Stimulated activated CD4-positive, alpha-beta T cell treated with anti-CD3 and anti-CD28 coated beads, TNF-alpha, amount 100 ng/mL, for 4 hours (primary cell): Measurements from ENCODE around the gene C19orf12.

ENCODE experiments used
- DNase-seq, 3 experiments: peaks; one replicate each; pipeline ENCODE4 v3.0.0-alpha.2; 2020; ENCODE audit warnings: low read depth in 3 of 3

Gene C19orf12

DNA sequence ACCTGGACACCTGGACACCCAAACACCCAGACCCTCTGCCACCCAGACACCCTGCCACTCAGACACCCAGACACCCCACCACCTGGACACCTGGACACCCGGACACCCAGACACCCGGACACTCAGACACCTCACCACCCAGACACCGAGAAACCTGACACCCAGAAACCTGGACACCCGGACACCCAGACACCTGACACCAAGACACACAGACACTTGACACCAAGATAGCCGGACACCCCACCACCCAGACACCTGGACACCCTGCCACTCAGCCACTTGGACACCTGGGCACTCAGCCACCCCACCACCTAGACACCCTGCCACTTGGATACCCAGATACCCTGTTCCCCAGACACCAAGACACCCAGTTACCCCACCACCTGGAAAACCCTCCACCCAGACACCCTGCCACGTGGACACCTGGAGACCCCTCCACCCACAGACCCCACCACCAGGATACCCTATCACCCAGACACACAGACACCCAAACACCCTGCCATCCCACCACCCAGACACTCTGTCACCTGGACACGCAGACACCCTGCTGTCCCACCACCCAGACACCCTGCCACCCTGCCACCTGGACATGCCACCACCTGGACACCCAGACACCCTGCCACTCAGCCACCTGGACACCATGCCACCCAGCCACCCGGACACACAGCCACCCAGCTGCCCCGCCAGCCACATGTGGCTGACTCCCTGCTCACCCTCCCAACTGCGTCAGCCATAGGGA is 17.4 kb downstream of the C19orf12 start:
- DNase-seq: no peak

GRCh38 chr19:29696565-29696846 is 18.6 kb downstream of the C19orf12 start:
- DNase-seq: no peak

- no peak for DNase-seq
These were observed 19.1 kb downstream of the C19orf12 start for GRCh38 chr19:29695765-29696564.

- peak; percentile 65 to 77 (median 68) for DNase-seq
These were observed 20.1 kb downstream of the C19orf12 start for GRCh38 chr19:29694669-29695627.

DNA sequence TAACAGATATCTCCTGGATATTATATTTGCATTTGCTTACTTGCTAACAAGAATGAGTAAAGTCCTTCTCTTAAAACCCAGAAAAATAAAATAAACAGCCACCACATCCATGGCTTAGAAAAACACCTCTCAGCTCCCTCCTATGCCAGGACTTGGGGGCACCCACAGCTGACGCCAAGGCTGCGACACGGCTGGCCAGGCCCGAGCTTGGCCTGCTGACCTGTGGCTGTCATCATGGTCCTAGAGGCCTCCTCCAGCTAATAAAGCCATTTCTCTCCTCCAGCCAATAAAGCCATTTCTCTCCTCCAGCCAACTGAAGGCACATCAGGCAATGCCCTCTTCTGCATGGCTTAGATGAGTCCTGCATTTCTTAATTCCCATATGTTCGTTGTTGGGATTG is 20.9 kb downstream of the C19orf12 start:
- no peak for DNase-seq

GRCh38 chr19:29690842-29691241 is 24.2 kb downstream of the C19orf12 start:
- no peak for DNase-seq

DNA sequence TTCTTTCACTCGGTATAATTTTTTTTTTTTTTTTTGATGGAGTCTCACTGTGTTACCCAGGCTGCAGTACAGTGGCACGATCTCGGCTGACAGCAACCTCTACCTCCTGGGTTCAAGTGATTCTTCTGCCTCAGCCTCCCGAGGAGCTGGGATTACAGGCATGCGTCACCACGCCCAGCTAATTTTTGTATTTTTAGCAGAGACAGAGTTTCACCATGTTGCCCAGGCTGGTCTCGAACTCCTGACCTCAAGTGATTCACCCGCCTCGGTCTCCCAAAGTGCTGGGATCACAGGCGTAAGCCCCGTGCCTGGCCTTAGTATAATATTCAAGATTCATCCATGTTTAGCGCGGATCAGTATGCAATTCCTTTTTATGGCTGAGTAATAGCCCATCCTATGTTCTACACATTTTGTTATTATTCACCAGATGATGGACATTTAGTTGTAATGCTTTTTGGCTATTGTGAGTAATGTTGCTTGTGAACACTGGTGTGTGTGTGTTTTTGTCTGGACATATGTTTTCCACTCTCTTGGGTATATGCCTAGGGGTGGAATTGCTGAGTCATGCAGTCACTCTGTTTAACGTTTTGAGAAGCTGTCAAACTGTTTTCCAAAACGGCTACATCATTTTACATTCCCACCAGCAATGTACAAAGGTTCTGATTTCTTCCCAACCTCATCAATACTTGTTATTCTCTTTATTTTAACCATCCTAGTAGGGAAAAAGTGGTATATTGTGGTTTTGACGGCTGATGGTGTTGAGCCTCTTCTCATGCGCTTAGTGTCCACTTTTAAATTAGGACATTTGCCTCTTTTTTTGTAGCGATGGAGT is 26.9 kb downstream of the C19orf12 start:
- no peak for DNase-seq

DNA sequence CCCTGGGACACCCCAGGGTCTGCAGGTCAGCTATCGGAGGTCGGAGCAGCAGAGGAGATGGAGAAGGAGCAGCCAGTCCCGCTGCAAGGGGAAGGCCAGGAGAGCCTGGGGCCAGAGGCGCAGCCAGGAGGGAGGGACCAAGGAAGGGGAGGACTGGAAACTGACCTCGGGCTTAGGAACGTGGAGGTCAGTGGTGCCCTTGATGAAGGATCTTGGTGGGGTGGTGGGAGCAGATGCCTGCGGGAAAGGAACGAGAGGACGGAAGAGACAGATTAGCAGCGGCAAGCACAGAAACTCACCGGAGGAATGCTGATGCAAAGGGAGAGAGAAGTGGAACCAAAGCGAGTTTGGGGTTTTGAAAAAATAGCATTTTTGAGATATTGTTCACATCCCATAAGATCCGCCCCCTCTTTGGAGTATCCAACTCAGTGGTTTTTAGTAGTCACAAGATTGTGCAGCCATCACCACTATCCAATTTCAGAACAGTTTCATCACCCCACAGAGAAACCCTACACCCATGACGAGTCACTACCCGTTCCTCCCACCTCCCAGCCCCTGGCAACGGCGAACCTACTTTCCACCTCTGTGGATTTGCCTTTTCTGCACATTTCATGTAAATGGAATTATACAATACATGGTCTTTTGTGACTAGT is 27.7 kb downstream of the C19orf12 start:
- DNase-seq: no peak

- no peak for DNase-seq
These were observed 28.7 kb downstream of the C19orf12 start for GRCh38 chr19:29686285-29686805.

- DNase-seq: no peak
These were observed 29.7 kb downstream of the C19orf12 start for GRCh38 chr19:29685326-29685725.

- no peak for DNase-seq
These were observed 32.1 kb downstream of the C19orf12 start for GRCh38 chr19:29683009-29683408.

DNA sequence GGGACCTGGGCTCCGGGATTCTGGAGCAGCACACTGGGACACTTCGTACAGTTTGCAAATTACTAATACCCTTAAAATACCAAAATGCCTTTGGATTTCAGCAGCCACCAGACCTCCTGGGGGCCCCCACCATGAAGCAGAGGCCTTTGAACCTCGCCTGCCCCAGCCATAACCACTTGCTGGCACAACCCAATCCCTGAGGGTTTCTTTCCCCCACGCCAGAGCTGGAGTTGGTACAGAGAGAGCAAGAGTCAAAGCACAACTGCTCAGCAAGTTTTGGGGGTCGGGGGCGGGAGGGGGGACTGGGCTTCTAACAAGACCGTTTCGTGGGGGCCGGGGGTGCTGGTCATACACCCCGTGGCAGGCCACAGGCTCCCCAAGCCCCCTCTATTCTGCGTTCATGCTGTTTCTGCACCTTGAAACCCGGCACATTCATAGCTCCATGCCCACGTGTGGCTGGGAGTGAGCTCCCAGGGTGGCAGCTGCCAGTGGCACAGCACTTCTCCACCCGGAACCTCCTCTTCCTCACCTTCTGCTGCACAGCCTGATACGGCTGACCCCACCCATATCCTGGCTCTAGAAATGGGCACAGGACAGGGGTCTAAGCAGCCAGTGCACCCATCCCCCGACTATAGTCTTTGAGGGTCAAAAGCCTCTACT is 32.7 kb downstream of the C19orf12 start:
- no peak for DNase-seq

GRCh38 chr19:29681422-29682235 is 33.4 kb downstream of the C19orf12 start:
- DNase-seq: no peak

- DNase-seq: no peak
These were observed 34.1 kb downstream of the C19orf12 start for GRCh38 chr19:29680937-29681336.

GRCh38 chr19:29680447-29680846 is 34.6 kb downstream of the C19orf12 start:
- DNase-seq: peak; percentile 49 to 65 (median 60)

- DNase-seq: no peak
These were observed 35.4 kb downstream of the C19orf12 start for GRCh38 chr19:29679598-29680210.

DNA sequence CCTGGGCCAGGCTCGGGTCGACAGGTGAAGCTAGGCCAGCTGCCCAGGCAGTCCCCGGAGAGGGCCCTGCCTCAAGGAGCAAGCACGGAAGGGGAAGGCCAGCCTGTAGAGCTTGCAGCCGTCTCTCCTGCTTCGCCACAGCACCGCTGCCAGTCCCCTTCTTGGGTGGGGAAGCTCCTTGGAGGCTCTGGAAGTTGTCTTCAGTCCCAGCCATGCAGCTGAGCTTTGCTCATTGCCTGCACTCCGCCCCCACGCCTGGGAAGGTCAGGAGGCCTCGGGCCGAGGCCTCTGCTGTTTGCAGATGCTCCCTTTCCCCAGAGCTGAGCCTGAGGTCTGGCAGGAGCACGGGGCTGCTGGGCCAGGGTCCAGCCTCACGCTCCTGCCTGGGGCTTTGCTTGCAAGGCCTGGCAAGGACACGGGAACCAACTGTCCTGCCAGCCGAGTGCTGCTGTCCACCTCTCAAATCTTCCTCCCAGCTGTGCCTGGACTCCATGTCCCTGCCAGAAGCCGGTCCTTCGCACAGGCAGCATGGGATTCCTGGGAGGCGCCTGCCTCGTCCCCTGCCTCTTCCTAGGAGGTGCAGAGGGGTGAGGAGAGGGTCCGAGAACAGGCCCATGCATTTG is 36.5 kb downstream of the C19orf12 start:
- DNase-seq: no peak
